NOMO-1 treated with DMSO at 0.1 percent for 48 hours (cell line): ENCODE data around the gene ZNHIT3.

Experiments used
- DNase-seq: peaks from one replicate; lab custom pipeline; 2025; ENCODE audit not compliant: unreplicated experiment; lab: John Stamatoyannopoulos, UW

Gene ZNHIT3

DNA sequence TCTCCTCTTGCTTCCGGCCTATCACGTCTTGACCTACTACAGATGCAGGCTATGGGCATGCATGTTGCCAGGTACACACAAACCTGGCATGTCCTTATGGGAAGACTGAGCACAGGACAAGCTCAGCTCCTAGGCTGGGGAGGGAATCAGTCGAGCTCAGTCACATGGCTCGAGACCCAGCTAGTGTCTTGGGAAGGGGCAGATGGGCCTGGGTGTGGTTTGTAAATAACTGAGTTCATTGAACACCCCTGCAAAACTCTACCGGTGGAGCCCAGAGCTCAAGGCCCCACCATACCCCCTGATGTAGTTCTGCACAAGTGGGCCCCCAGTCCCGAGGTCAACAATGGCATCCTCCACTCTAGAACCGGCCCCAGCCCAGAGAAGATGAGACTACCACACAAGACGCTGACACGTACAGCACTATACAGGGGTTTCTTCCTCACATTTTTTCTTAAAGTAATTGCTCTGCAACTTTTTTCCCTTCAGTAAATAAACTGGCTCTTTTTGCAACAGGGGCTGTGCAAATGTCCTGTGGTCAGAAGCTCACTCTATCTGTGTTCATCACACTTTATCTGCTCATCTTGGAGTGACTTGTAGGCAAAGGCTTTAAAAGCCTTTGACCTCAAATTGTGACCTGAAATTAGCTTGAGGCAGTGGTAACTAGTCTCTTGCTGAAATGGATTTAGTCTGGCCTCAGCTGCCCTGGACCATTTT, 22.9 kb downstream of the ZNHIT3 start:
- DNase-seq, result no peak

DNA sequence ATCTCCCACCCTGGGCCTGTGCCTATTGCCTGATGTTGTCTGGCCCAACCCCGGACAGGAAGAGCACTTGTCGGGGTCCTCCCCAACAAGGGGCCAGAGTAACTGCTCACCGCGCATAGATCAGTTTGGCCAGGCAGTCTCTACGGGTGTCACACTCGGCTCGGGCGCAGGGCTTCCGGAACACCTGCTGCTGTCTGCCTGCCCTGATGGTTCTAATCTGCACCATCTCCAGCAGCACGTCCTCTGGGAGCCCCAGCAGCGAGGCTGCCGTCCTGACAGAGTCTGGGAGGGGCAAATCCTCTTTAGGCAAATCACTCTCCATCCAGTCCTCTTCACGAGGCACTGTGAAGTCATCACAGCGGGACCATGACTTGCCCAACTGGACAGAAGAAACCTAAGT, 24.2 kb downstream of the ZNHIT3 start:
- no peak for DNase-seq

DNA sequence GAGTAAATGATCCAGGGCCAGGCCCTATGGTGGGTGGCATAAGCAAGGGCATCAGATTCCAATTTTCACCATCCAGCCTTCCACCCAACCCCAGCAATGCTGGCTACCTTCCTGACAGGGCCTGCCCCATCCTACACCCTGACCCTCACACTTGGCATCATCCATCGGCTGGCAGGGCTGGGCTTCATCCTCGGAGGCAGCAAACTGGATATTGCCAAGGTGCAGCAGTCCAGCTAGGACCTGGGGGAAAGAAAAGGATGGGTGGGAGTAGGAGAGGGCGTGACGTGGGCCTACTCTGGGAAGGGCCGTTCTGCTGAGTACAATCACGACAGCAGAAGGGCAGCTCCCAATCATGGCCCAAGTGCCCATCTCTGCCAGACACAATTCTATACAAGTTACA, 24.7 kb downstream of the ZNHIT3 start:
- DNase-seq, result no peak

GRCh38 chr17:36512641-36513040, 26.2 kb downstream of the ZNHIT3 start:
- no peak for DNase-seq

DNA sequence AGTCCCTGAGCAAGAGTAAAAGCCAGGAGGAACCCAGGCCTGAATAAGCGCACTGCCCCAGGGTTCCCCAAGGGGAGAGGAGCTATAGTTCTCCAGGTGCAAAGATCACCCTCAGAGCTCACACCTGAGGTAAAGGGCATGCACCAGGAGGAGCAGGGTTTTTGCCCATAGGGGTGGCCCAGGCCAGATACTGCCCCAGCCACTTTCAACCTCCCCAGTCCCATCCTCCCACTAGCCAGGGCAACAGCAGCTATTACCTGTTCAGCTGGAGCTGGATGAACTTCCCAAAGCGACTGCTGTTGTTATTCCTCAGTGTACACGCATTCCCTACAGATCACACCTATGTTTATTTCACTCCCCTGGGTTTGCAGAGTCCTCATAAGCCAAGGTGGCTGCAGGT, 28.4 kb downstream of the ZNHIT3 start:
- no peak for DNase-seq

DNA sequence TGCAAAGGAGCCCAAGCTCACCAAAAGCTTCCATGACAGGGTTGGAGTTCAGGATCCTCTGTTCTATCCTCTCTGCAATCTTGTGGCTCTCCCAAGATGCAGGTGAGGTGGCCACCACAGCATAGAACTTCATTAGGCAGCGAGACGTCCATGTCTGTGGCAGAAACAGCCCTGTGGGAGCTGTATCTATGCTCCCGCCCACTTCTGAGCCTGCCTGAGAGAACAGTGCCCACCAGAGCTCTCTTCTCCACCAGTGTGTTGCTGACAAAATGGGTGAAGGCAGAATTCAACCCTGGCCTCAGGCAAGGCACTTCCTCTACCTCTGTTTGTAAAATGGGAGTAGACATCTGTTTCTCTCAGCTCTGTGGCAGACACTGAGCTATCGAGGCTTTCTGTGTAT, 29.4 kb downstream of the ZNHIT3 start:
- no peak for DNase-seq

GRCh38 chr17:36523113-36523512, 36.6 kb downstream of the ZNHIT3 start:
- DNase-seq, result no peak

DNA sequence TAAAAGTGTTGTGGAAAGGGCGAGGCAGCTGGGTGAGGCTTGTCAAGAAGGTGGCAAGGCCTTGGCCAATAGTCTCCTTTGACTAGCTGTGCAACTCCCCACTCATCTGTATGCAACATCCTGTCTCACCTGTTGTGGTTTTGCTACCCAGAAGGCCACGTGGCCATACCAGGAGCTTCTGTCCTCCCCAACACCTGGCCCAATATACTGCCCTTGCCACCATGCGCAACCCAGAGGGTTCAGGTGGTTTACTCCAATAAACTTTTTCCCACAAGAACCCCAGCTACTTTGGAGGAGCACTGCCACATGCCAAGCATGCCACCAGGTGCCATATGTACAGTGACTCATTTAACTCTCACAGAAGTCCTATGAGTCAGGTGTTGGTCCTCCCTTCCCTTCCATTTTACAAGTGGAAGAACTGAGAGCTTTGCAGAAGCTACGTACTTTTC, 38.0 kb downstream of the ZNHIT3 start:
- DNase-seq, result no peak

GRCh38 chr17:36525113-36525512, 38.6 kb downstream of the ZNHIT3 start:
- DNase-seq, result no peak

DNA sequence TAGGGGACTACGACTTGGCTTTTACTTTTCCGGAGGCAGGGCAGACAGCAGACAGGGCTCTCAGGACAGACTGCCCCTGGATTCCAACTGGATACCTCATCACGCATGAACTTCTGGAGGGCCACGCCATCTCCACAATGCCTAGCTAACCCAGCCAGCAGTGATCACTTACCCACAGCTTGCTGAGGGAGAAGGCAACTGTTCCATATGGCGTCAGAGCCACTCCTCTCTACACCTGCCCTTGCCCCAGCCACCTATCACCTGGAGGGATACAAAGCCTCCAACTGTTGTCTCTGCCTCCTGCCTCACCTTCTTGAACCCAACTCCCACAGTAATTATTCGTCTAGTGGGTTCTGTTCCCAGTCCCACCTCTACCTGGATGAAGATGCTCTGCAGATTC, 39.4 kb downstream of the ZNHIT3 start:
- no peak for DNase-seq

GRCh38 chr17:36527621-36528250, 41.3 kb downstream of the ZNHIT3 start:
- no peak for DNase-seq

DNA sequence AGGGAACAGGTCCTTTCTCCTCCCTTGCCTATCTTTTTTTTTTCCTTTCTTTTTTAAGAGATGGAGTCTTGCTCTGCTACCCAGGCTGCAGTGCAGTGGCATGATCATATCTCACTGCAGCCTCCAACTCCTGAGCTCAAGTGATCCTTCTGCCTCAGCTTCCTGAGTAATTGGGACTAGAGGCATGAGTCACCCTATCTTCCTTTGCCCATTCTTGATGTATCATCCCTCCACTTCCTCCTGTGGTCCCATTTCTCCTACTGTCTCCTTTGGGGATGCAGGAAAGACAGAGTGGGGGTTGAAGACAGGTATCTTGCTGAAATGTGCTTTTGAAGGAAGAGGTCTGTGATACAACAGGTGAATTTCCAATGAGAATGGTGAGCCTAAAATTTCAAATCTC, 42.6 kb downstream of the ZNHIT3 start:
- DNase-seq, result no peak

DNA sequence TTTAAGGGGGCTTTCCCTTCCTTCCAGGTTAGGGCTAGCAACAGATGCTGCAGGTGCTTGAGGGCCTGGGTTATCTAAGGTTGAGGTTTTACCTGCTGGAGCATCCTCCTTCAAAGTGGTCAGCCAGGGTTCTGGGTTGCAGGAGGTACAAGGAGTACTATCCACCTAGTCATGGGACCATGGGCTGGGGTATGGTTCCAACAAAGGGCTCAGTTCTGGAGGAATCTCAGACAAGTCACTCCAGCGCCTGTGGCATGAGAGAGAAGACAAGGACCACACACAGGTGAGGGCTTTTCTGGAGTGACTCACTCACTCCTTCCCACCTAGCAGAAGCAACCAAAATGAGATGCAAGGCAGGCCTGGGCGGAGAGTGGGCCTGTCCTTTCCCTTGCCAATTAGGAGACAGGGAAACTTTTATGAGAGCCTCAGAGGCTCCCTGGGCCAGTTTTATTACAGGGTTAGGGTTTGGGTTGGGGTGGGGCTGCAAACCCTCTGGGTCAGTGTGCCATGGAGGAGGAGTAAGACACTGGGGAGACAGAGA, 46.0 kb downstream of the ZNHIT3 start:
- DNase-seq, result no peak

DNA sequence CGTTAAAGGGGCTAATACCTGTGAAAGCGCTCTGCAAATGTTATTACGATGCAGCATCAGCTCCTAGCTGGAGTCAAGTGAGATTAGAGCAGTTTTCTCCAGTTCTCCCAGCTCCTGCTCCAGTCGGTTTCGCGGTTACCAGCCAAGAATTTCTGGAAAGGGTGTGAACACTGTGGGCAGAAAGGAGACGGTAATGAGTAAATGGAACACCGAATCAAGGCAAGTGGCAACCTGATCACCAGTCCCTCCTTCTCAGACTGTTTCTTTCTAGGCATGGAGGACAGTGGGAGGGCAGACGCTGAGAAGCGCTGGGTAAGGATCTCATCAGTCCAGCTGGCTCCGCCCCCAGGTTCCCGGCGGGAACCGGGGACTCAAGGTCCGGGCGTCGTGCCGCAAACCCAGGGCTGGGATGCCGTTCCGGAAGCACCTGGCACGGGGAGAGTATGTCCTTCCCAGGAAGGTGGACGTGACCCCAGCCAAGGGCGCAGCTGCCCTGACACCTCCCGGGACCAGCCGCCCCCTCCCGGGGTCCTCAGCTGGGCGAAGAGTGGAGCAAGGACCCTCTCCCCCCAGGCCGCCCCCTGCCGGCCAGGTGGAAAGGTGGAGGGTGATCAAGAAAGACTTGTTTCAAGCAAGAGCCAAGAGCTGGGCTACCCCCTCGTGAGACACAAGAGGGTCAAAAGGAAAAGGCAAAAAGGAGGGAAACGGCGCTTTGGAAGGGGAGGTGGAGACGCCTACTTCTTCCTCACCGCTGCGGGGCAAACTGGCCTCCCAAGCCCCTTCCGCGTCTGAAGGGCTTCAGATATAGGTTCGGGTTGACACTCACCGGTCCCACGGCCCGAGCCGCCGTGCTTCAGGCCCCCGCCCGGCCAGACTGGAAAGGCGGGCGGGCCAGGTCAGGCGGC, 47.7 kb downstream of the ZNHIT3 start:
- no peak for DNase-seq

- peak; percentile 87 for DNase-seq
Measured at GRCh38 chr17:36534840-36535668, 48.6 kb downstream of the ZNHIT3 start, which contains the start of the genes MYO19 and PIGW. MYO19 (minus strand) TSS chr17:36534868; CDS start chr17:36532538, 2,330 bp downstream. PIGW (plus strand) TSS chr17:36534987; CDS start chr17:36537102, 2,115 bp downstream.

DNA sequence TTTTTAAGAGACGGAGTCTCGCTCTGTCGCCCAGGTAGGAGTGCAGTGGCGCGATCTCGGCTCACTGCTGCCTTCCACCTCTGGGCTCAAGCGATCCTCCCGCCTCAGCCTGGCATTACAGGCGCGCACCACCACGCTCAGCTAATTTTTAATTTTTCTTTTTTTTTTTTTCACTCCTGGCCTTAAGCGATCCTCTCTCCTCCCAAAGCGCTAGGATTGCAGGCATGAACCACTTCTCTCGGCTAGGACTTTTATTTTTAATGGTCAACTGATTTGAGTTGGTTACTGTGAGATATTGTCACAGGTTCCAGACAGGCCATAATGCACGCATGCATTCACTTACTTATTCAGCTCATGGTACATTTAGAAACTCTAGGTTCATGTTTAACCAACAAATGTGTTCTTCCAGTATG, 49.2 kb downstream of the ZNHIT3 start:
- no peak for DNase-seq

GRCh38 chr17:36540696-36541095, 54.2 kb downstream of the ZNHIT3 start:
- no peak for DNase-seq

- DNase-seq, result no peak
Measured at GRCh38 chr17:36542755-36543154, 56.3 kb downstream of the ZNHIT3 start.

DNA sequence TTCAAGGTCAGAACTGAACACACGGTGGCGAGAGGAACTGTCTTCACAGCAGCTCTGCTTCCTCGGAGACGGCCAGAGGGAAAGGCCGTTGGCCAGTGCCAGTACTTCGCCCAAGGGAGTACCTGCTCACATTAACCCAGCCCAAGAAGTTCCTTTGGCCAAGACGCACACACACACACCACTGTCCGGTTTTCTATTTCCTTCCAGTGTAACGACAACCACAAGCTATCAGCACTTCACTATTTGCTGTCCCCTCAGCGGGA, 57.5 kb downstream of the ZNHIT3 start:
- DNase-seq, result peak; percentile 60

- DNase-seq, result peak; percentile 86
Measured at GRCh38 chr17:36544307-36545076, 58.0 kb downstream of the ZNHIT3 start, which contains the start of gene GGNBP2. GGNBP2 (plus strand) TSS chr17:36544919; CDS start chr17:36545725, 806 bp downstream.
